GM18520 (cell line): ENCODE results near the gene FUZ.

ENCODE experiments used
- ATAC-seq: cut with Tn5 transposase; IDR thresholded peaks from one replicate; pipeline ENCODE4 v1.9.1; 2021; ENCODE audit not compliant: unreplicated experiment

Gene FUZ

DNA sequence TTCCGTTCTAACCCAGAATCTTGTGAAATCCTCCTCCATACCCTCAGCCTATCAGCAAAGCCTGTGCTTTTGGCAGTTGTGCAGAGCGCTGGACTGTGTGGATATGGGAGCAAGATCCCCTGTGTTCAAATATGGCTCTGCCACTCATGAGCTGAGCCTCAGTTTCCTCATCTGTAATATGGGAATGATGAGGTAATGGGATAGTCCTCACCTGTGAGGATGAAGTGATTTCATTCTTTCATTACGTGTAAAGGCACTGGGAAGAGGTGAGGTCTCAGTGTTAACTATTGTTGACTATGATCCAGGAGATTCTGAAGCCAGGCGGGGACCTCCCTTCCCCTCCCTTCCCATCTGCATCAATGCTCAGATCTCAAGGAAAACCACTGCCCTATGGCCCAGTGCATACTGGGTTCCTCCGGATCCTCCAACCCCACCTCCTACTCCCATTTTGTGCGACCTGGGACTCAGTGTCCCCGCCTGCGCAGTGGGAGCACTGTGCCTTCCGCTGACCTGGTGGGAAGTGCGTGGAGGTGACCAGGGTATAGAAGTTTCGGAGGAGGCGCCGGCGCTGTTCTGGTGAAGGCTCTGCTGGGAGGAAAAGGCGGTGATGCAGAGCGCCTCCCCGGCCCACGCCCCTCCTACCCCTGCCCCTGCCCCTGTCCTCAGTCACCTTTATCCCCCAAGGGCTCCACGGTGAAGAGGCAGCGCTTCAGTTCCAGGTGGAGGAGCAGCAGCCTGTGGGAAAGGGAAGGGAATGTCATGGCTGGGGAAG is 5.0 kb downstream of the FUZ start:
- no peak for ATAC-seq

DNA sequence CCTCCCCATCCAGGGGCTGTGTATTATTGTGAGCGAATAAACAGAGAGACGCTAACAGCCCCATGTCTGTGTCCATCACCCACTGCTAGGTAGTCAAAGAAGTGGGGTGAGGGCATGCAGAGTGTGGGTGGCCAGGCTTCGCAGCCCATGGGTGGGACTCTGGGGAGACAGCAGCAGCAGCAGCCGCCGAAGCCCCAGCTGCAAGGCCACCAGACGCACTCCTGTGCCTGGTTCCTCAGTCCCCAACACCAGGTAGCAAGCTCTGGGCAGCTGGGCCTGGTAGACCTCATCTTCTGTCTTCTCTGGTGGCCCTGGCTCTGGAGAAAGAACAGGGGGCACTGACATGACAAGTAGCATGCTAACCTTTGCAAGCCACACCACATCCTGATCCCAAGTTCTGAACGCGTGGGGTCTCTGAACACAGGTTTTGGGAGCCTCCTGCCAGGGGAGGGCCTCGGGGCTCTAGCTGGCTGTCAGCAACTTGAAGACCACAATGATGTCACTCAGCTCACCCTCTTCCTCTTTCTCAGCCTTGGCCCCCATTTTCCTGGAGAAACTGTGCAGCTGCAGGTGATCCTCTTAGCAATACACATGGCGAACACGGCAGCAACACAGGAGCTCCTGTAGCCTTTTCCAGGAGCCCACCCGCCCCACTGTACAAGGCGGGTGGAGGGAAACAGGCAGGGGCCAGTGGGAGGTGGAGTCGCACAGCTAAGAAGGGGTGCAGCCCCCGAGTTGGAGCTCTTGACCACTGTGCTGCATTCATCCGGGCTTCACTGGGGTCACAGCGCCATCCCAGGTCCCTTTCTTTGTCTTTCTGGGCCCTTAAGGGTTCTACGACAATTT is 5.8 kb downstream of the FUZ start:
- ATAC-seq, result no peak

DNA sequence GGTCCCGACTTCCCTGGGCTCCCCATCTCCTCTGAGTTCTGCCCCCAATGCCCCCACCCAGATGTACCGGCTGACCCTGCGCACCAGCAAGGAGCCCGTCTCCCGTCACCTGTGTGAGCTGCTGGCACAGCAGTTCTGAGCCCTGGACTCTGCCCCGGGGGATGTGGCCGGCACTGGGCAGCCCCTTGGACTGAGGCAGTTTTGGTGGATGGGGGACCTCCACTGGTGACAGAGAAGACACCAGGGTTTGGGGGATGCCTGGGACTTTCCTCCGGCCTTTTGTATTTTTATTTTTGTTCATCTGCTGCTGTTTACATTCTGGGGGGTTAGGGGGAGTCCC is 6.5 kb downstream of the FUZ start:
- no peak for ATAC-seq

DNA sequence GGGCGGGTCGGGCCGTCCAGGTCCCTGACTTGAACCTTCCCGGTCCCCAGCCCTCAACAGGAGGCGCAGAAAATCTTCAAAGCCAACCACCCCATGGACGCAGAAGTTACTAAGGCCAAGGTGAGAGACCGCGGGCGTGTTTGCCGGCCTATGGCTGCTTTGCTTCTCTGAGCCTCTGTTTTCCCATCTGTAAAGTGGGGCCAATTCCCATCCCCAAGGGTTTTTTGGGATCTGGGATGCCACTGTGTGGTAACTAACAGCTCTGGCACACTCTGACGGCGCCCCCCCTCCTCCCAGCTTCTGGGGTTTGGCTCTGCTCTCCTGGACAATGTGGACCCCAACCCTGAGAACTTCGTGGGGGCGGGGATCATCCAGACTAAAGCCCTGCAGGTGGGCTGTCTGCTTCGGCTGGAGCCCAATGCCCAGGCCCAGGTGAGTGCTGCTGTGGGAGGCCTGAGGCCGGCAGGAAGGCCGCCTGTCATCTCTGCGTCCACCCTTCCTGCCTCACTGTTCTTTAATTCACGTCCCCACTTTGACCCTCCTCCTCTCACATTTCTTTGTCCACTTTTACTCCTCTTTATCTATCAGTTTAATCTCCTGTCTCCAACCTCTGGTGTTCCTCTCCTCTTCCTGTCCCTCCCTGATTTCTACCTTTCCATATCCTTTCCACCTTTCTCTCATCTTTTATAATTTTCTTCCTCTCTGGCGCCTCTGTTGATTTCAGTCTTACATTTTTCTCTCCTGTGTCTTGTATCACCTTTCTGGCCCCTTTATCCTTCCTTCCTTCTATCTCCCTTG is 7.1 kb downstream of the FUZ start:
- no peak for ATAC-seq

DNA sequence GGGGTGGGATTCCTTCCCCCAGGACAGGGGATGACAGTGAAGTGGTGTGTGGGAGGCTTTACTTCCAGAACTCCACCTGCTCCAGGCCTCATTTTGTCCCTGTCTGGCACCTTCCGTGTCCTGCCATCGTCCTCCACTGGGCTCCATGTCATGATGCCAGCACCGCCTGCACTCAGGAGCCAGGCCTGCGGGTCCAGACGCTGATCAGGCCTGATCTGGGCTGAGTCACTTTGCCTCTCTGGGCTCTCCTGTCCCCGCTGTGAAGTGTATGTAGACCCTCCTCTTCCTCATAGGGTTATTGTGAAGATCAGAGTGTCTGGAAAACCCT is 9.6 kb downstream of the FUZ start:
- no peak for ATAC-seq

DNA sequence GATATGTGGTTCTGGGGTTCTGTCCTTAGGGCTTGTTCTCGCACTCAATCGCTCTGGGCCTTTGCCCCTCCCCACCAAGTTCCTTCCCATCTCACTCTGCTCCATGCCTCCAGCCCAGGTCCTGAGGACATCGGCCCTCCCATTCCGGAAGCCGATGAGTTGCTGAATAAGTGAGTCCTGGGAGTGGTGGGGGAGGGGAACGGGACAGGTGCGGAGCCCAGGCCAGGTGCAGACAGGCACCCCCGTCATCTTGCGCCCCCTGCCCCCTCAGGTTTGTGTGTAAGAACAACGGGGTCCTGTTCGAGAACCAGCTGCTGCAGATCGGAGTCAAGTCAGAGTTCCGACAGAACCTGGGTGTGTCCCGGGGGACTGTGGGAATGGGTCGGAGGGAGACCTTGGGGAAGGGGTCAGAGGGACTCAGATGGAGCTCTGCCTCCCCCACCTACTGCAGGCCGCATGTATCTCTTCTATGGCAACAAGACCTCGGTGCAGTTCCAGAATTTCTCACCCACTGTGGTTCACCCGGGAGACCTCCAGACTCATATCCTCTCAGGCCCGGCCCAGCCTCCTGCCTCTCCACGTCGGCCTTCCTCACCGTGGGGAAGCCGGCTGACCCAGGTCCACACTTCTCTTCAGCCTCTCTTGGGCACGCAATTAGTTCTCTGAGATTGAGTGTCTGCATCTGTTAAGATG is 10.1 kb downstream of the FUZ start:
- no peak for ATAC-seq

DNA sequence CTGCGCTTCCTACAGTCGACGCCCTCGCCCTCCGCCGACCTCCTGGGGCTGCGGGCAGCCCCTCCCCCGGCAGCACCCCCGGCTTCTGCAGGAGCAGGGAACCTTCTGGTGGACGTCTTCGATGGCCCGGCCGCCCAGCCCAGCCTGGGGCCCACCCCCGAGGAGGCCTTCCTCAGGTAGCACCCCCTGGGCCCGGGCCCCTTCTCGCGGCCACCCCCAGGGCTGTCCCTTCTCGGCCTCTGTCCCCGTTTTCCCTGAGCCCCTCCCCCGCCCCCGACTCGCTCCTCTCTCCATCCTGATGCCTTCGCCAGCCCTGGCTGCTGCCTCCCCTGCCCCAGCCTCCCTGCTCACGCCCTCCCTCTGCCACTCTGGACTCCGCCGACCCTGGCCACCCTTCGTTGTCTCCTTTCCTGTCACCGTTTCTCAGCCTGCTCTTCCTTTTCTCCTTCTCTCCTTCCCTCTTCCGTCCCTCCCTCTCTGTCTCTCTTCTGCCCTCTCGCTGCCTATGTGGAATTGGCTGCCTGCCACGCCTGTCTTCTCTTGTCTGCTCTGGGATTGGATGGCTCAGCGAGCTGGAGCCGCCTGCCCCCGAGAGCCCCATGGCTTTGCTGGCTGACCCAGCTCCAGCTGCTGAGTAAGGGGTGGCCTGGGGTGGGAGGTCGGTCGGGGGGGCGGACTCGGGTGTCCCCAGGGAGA is 11.0 kb downstream of the FUZ start:
- ATAC-seq, result no peak

DNA sequence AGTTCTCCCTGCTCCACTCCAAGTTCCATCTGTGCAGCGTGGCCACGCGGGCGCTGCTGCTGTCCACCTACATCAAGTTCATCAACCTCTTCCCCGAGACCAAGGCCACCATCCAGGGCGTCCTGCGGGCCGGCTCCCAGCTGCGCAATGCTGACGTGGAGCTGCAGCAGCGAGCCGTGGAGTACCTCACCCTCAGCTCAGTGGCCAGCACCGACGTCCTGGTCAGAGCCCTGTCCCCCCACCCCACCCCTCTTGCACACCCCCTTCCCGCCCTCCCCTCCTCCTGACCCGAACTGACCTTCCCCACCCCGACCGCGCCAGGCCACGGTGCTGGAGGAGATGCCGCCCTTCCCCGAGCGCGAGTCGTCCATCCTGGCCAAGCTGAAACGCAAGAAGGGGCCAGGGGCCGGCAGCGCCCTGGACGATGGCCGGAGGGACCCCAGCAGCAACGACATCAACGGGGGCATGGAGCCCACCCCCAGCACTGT is 11.6 kb downstream of the FUZ start:
- ATAC-seq, result no peak

DNA sequence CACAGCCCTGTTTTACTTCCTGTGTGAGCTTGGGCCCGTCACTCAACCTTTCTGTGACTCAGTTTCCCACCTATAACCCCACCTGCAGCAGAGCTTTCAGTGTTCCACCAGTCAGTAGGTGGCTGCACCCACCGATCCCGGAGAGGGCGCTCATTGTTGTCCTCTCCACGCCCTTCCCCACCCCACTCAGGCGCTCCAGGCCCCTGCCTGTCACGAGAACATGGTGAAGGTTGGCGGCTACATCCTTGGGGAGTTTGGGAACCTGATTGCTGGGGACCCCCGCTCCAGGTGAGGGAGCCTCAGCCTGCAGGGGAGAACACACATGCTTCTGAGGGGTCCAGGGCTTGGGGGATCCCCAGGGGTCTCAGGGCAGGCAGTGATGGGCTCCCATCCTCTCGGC is 12.3 kb downstream of the FUZ start:
- no peak for ATAC-seq

DNA sequence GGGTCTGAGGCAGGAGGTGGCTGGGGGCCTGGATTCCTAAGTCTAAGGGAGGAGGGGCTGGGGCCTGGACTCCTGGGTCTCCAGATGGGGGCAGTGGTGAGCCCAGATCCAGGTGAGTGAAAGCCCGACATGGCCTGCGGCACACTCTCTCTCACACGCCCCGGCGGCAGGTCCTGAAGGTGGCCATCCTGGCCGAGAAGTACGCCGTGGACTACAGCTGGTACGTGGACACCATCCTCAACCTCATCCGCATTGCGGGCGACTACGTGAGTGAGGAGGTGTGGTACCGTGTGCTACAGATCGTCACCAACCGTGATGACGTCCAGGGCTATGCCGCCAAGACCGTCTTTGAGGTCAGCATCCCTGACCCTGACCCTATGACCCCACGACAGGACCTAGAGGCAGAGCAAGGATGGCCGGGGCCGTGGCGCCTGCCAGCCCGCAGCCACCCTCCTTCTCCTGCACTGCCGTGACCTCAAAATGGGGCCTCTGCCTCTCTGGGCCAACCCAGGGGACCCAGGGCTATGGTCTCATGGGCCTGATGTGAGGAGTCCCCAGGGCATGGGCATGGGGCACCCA is 13.2 kb downstream of the FUZ start:
- no peak for ATAC-seq

DNA sequence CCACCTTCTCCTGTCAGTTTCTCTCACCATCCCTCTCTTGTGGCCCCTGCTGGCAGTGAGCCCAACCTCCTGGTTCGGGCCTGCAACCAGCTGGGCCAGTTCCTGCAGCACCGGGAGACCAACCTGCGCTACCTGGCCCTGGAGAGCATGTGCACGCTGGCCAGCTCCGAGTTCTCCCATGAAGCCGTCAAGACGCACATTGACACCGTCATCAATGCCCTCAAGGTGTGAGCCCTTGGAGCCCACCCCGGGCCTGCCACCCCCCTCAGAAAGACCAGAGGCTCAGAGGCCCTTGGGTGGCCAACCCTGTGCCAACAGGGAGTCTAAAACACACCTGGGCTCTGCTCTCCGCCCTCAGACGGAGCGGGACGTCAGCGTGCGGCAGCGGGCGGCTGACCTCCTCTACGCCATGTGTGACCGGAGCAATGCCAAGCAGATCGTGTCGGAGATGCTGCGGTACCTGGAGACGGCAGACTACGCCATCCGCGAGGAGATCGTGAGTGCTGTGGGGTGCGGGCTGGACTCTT is 13.8 kb downstream of the FUZ start:
- no peak for ATAC-seq

DNA sequence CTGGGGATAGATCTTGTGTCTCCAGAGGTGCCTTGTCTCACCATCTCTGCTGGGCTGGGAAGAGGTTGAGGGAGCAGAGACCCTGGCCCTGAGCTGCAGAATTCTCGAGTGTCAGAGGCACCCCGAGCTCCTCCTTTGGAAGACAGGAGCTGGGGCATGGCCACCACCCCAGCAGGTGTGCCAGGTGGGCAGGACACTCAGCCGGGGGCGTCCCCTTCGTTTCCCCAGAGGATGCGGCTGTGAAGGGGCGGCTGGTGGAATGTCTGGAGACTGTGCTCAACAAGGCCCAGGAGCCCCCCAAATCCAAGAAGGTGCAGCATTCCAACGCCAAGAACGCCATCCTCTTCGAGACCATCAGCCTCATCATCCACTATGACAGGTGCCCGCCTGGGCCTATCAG is 14.5 kb downstream of the FUZ start:
- no peak for ATAC-seq

DNA sequence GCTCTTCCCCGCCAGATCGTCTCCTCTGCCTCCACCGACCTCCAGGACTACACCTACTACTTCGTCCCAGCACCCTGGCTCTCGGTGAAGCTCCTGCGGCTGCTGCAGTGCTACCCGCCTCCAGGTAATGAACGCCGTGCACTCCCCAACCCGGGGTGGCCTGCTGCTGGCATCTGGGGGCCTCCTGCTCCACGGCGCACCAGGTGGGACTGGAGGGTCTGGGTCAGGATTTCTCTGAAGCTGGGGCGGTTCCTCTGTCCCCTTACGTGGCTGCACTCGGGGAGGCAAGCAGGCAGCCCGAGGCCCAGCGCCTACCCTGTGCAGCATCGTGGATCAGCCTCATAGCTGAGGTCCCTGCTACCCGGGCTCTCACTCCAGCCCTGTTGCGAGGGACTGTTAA is 17.5 kb downstream of the FUZ start:
- no peak for ATAC-seq

DNA sequence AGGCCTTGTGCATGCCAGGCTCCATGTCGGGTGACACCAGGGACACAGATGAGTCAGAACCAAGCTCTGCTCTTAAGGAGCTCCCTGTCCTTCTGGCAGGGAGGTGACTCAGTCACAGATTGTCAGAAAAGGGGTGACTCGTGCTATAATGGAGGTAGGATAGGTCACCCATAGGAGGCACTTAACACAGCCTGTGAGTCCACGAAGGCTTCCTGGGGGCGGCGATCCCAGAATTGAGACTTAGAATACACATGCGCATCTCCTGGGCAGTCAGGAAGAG is 19.6 kb downstream of the FUZ start:
- no peak for ATAC-seq

DNA sequence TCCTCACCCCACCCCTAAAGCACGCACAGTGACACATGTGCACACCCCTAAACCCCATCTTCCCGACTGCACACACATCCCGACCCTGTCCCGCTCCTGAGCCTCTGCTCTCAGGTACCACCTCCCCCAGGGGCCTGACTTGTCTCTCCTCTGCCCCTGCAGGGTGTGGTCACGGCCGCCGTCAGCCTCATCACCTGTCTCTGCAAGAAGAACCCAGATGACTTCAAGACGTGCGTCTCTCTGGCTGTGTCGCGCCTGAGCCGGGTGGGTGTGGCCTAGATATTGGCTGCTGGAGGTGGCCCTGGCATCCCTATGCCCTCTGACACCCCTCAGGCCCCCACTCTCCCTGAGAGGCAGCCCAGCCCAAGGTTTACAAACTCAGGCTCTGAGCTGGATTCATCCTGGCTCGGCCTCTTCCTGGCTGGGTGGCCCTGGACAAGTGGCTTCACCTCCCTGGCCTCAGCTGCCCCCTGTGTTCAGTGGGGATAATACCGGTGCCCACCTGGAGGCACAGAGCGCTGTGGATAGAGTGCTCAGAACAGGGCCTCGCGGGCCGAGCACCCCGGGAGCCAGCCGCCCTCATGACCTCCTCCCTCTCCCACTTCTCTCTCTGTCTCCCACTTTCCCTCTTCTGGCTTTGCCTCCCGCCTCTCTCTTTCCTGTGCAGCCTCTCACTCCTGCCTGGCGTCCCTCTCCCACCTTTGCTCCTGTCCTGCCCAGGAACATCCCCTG is 20.1 kb downstream of the FUZ start:
- no peak for ATAC-seq

DNA sequence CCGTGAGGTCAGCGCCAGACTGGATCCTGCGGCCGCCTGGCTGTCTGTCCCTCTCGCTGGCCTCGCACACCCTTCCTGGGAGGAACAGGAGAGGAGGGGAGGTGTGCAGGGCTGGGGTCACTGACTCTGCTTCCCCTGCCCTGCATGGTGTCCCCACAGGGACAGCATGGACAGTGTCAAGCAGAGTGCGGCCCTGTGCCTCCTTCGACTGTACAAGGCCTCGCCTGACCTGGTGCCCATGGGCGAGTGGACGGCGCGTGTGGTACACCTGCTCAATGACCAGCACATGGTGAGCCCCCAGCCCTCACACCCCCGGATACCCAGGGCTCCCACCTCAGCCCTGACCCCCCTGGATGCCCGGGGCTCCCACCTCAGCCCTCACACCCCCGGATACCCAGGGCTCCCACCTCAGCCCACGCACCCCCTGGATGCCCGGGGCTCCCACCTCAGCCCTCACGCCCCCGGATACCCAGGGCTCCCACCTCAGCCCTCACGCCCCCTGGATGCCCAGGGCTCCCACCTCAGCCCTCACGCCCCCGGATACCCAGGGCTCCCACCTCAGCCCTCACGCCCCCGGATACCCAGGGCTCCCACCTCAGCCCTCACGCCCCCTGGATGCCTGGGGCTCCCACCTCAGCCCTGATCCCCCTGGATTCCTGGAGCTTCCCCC is 21.2 kb downstream of the FUZ start:
- no peak for ATAC-seq

DNA sequence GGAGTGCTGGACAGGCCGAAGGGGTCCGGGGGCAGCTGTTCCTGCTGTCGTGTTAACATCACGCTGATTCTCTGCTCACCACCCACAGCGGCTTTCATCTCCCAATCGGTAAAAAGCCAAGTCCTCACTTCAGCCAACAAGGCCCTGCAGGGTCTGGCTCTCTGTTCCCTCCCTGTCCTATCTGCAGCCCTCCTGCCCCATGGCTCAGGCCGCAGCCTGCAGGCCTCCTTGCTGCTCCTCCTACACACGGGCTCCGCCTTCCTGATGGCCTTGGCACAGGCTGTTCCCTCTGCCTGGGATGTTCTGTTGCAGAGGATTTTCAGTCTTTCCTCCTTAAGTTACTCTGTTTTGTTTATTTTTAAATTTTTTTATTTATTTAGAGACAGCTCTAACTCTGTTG is 22.2 kb downstream of the FUZ start:
- ATAC-seq, result no peak

DNA sequence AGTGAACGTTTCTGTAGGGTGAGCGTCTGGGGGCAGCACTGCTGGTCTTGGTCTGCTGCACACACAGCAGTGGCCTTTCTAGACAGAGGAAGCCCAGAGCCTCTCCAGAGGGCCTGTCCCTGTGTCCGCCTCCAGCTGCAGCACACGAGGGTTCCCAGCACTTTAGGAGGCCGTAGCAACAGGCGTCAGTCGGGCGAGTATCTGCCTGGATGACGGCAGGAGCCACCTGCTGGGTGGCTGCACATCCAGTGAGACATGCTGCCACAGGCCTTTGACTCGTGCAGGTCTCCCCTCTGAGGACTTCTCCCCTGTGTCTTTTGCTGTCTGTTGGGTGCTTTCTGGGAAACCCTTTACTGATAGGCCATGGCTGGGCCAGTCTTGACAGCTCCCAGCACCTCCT is 24.2 kb downstream of the FUZ start:
- ATAC-seq, result no peak

DNA sequence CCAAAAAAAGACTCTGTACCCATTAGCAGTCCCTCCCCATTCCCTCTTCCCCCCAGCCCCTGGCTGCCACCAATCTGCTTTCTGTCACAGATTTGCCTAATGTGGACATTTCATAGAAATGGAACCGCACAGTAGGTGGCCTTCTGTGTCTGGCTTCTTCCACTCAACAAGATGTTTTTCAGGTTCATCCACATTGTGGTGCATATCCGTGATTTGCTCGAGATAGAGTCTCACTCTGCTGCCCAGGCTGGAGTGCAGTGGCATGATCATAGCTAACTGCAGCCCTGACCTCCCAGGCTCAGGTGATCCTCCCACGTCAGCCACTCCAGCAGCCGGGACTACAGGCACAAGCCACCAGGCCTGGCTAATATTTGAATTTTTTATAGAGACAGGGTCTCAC is 25.3 kb downstream of the FUZ start:
- no peak for ATAC-seq
